HG02981 (cell line): ENCODE results near the gene POU2AF1.

ENCODE experiments used
- ATAC-seq: cut with Tn5 transposase; IDR thresholded peaks from one replicate; pipeline ENCODE4 v1.9.1; 2021; ENCODE audit warnings: mild to moderate bottlenecking, moderate library complexity; ENCODE audit not compliant: unreplicated experiment

POU2AF1 gene

DNA sequence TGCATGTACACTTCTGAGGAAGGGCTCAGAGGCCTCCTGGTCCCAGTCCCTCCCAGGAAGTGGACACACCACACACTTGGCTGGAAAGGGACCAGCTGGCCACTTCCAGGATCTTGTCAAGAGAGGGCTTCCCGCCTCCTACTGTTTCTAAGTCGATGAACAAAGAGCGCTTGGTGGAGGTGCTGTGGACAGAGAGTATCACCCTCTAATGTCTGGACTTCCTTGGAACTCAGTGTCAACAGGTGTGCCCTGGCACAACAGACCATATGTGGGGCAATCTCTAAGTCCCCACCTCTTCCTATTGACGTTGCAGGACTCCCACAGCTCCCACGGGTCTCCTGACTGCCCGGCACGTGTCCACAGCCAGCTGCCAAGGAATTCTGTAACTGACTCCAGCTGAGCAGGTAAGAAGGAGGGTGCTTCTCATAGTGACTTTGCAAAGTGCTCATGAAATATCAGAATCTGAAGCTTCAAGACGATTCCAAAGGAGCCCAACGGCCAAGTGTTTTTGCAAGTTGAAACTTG is 16.1 kb downstream of the POU2AF1 start:
- ATAC-seq, result no peak

DNA sequence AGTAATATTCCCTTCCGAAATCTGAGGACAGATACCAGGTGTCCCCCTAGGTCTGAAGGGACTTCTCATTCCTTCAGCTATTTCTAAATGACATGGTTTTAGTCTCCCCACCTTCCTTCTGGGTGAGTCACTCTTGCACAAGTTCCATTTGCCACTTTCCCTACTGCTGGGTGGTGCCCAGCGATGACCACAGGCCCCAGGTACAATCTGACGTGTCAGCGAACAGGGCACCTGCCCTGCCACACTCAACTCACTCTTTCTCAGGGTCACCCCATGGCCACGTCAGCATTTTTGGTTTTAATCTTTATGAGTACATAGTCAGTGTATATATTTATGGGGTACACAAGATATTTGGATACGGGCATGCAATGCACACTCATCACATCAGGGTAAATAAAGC is 17.2 kb downstream of the POU2AF1 start:
- ATAC-seq, result no peak

DNA sequence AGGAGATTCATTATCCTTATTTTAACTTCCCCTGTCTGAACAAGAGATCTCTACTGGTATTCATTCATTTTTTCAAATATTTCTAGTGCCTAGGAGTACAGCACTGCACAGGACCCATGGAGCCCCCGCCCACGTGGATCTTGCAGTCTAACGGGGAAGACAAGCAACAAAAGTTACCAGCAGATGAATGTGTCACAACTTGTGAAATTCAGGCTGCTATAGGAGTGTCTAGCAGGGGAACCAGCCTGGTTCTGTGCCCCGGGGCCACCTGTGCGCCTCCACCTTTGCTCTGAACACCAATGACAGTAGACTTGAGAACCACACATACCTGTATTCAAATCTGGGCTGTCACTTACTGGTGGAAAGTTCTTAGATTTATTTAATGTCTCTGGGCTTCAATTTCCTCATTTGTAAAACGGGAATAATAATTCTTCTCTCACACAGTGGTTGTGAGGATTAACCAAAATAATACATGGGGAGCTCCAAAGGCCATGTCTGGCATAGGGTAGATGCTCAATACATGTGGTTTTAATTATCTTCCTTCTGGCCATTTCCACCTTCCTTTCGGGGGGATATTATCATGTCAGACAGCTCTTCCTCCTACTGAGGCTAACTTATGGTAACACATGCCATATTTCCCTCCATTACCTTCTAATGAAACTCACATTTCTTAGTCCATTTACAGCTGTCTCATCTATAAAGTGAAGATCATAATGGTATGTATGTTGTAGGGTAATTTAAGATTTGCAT is 17.8 kb downstream of the POU2AF1 start:
- ATAC-seq, result no peak

DNA sequence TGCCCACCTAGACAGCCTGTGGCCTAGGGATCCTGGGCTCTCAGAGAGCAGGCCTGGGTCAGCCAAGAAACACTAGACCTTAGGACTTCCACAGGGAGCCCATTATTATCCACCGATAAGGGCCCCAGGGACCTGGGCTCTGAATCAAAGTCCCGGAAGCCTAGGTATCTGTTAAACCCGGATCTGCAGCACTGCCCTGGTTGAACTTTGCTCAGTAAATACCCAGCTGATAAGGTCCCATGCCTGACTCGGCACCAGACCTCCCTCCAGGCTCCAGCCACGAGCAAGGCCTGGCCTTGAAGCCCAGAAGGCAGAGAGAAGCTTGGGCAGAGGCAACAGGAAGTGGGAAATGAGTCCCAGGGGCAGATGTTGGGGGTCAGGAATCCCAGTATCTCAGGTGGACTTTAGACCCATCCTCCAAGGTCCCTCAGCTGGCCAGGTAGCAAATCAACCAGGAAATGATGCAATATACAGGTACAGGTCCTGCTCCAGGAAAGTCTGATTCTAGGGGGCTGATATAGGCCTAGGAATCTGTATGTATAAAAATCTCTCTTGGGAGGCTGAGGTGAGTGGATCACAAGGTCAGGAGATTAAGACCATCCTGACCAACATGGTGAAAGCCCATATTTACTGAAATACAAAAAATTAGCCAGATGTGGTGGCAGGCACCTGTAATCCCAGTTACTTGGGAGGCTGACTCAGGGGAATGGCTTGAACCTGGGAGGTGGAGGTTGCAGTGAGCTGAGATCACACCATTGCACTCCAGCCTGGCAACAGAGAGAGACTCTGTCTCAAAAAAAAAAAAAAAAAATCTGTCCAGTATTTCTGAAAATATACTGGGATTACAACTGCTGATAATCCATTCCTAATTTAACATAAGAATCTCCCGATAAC is 18.7 kb downstream of the POU2AF1 start:
- ATAC-seq, result no peak

GRCh38 chr11:111359223-111360149 is 19.6 kb downstream of the POU2AF1 start:
- no peak for ATAC-seq

DNA sequence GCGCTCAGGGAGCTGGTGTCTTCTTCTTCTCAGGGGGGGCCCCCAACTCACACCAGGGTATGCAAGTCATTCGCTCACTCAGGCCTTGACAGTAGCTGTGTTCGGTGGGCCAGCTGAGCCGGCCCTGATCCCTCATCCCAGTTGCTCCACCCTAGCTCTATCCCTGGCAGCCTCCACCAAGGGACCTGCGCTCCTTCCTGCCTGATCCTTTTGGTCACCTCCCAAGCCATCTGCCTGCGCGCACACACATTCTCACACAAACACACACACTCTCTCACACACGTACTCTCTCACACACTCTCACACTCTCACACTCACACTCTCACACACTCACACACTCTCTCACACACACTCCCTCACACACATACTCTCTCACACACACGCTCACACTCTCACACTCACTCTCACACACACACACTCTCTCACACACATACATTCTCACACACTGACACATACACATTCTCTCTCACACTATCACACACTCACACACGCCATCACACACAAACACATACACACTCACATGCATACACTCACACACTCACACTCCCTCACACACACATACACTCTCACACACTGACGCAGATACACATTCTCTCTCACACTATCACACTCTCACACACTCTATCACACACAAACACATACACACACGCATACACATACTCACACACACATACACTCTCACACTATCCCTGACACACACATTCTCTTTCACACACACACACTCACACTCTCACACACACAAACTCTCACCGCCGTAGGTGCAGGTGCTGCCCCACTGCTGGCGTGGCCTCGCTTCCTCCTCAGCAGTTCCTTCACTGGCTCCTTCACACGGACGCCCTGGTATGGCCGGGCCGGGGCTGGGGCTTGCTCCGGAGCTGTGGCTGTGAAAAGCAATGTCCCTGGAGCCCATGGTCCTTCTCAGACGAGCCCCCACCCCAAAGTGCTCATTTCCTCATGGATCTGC is 20.8 kb downstream of the POU2AF1 start:
- ATAC-seq, result no peak

DNA sequence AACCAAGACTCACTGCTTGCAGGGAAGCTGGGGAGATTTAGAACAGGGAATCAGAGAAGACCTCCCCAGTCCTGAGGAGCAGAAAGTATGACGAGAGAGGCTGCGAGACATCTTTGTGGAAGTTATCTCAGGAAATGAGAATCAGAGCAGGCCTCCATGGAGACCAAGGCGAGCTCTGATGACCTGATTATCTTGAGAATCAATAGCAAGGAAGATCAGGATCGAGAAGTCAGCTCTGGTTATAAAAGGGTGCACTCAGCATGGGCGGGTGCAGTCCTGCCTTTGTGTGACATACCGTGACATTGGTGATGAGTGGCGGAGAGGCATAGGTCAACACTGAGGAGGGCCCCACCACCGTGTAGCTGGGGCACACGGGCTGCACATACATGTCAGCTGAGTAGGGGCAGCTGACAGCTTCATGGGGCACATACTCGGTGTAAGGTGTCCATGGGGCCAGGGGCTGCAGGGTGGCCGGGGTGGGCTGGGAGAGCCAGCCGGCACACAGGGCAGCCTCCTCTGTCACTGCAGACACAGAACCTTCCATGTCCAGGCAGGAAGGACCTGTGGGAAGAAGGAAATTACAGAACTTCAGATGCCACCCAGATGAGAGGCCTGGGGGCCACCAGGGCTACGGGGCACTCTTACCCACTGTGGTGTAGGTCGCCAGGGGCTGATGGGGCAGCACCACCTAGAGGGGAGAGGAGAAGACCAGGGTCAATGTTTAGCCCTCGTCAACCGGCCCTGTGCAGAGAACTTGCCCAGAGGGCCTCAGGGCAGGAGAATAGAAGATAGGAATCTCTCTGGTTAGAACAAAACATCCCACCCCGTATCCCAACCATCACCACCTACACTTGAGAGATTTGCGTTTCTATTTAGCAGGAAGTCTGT is 21.7 kb downstream of the POU2AF1 start:
- ATAC-seq, result no peak

DNA sequence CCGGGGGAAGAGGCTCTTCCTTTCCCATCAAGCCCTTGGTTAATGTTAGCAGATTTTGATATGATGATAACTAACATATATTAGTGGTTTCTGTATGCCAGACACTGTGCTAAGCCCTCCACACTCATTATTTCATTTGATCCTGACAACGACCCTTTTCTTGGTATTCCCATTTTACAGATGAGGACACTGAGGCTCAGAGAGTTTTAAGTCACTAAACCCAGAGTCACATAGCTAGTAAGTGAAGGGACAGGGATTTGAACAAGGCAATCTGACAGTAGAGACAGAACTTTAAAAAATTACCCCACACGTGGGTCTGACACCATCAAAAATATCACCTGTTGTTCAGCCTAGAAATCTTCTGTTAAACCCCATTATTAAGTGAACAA is 22.4 kb downstream of the POU2AF1 start:
- ATAC-seq, result no peak

- ATAC-seq, result no peak
Measured at GRCh38 chr11:111355956-111356659, 23.0 kb downstream of the POU2AF1 start.

DNA sequence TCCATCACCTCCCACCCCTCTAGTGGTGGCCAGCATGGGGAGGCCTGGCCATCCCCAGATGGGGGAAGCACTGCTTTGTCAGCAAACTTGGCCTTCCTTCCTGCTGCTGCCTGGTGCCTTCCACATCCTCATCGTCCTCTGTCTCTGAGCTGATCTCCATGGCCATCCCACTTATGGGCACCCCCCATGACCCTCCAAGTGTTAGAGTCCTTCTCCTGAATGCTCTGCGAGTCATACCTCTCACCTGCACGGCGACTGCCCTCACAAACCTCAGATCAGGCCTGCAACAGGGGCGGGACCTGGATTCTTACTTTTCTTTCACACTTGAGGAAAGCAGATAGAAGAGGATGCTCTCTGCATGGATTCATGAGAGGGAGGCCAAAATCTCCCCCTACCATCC is 24.0 kb downstream of the POU2AF1 start:
- ATAC-seq, result no peak

DNA sequence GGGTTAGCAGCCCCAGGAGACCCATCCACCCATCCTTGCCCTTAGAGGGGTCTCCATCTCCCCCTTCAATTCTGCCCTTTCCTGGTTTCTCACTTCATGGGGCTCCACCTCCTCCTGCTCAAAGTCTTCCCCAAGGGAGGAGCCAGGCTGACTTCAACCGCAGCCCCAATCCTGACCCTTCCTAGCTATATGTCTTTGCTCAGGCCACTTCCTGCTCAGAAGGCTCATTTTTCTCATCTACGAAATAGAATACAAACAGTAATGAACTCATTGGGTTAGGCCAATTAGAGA is 24.5 kb downstream of the POU2AF1 start:
- no peak for ATAC-seq

- no peak for ATAC-seq
Measured at GRCh38 chr11:111353776-111354600, 25.1 kb downstream of the POU2AF1 start.

- ATAC-seq, result no peak
Measured at GRCh38 chr11:111352935-111353710, 26.0 kb downstream of the POU2AF1 start.

DNA sequence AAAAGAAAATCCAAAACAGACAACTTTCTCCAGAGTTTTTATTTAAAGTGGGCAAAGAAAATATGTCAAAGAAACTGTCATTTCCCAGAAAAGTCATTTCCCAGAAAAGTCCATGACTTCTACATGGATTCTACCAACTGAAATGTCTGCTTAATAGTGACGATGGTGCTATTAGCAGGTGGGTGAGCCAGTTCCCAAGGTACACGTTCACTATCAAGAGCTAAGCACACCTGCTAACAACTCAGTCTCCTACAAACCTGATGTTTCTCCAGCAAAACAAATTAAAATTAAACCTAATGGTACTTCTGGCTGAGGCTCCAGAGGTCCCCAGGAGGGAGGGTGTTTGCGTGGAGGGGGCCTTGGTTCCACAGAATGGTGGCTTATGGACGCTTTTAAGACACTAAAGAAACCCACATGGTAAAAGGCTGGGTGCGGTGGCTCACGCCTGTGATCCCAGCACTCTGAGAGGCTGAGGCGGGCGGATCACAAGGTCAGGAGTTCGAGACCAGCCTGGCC is 26.8 kb downstream of the POU2AF1 start:
- ATAC-seq, result no peak

- no peak for ATAC-seq
Measured at GRCh38 chr11:111351374-111352055, 27.6 kb downstream of the POU2AF1 start.

DNA sequence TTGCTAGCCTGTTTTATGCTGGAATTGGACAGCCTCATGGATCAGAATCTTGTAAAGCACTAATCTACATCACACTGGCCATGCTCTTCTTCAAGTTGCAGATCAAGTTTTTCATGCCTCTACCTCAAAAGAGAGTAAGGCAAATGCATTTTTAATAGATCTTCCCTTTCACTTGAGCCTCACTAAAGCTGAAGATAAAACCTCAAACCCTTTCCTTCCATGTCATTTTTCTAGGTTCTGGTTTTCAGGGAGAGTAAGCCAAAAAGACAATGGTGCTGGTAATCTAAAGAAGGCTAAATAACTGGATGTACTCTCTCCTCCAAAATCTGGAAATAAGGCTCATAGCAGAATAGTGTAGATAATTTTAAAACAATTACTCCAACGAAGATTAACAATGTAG is 28.3 kb downstream of the POU2AF1 start:
- ATAC-seq, result no peak
